ENCODE data around the gene AMOTL2.

GRCh38 chr3:134309987-134310700, 64.1 kb downstream of the AMOTL2 start:
- TF ChIP-seq, protein P1, sequence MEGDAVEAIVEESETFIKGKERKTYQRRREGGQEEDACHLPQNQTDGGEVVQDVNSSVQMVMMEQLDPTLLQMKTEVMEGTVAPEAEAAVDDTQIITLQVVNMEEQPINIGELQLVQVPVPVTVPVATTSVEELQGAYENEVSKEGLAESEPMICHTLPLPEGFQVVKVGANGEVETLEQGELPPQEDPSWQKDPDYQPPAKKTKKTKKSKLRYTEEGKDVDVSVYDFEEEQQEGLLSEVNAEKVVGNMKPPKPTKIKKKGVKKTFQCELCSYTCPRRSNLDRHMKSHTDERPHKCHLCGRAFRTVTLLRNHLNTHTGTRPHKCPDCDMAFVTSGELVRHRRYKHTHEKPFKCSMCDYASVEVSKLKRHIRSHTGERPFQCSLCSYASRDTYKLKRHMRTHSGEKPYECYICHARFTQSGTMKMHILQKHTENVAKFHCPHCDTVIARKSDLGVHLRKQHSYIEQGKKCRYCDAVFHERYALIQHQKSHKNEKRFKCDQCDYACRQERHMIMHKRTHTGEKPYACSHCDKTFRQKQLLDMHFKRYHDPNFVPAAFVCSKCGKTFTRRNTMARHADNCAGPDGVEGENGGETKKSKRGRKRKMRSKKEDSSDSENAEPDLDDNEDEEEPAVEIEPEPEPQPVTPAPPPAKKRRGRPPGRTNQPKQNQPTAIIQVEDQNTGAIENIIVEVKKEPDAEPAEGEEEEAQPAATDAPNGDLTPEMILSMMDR (conservative IDR thresholded peaks at IDR 0.05; ENCODE audit: low read depth in 2 of 2): no peak
- TF ChIP-seq POLR2AphosphoS5 (IDR thresholded peaks at IDR 0.05; ENCODE audit: low read depth) (no peak), EZH2phosphoT487 (IDR thresholded peaks at IDR 0.05; ENCODE audit: unreplicated experiment) (no peak), CREB1 (CRISPR knock-in tag; IDR thresholded peaks at IDR 0.05; ENCODE audit: low read depth) (no peak)
- TF ChIP-seq, protein P2, sequence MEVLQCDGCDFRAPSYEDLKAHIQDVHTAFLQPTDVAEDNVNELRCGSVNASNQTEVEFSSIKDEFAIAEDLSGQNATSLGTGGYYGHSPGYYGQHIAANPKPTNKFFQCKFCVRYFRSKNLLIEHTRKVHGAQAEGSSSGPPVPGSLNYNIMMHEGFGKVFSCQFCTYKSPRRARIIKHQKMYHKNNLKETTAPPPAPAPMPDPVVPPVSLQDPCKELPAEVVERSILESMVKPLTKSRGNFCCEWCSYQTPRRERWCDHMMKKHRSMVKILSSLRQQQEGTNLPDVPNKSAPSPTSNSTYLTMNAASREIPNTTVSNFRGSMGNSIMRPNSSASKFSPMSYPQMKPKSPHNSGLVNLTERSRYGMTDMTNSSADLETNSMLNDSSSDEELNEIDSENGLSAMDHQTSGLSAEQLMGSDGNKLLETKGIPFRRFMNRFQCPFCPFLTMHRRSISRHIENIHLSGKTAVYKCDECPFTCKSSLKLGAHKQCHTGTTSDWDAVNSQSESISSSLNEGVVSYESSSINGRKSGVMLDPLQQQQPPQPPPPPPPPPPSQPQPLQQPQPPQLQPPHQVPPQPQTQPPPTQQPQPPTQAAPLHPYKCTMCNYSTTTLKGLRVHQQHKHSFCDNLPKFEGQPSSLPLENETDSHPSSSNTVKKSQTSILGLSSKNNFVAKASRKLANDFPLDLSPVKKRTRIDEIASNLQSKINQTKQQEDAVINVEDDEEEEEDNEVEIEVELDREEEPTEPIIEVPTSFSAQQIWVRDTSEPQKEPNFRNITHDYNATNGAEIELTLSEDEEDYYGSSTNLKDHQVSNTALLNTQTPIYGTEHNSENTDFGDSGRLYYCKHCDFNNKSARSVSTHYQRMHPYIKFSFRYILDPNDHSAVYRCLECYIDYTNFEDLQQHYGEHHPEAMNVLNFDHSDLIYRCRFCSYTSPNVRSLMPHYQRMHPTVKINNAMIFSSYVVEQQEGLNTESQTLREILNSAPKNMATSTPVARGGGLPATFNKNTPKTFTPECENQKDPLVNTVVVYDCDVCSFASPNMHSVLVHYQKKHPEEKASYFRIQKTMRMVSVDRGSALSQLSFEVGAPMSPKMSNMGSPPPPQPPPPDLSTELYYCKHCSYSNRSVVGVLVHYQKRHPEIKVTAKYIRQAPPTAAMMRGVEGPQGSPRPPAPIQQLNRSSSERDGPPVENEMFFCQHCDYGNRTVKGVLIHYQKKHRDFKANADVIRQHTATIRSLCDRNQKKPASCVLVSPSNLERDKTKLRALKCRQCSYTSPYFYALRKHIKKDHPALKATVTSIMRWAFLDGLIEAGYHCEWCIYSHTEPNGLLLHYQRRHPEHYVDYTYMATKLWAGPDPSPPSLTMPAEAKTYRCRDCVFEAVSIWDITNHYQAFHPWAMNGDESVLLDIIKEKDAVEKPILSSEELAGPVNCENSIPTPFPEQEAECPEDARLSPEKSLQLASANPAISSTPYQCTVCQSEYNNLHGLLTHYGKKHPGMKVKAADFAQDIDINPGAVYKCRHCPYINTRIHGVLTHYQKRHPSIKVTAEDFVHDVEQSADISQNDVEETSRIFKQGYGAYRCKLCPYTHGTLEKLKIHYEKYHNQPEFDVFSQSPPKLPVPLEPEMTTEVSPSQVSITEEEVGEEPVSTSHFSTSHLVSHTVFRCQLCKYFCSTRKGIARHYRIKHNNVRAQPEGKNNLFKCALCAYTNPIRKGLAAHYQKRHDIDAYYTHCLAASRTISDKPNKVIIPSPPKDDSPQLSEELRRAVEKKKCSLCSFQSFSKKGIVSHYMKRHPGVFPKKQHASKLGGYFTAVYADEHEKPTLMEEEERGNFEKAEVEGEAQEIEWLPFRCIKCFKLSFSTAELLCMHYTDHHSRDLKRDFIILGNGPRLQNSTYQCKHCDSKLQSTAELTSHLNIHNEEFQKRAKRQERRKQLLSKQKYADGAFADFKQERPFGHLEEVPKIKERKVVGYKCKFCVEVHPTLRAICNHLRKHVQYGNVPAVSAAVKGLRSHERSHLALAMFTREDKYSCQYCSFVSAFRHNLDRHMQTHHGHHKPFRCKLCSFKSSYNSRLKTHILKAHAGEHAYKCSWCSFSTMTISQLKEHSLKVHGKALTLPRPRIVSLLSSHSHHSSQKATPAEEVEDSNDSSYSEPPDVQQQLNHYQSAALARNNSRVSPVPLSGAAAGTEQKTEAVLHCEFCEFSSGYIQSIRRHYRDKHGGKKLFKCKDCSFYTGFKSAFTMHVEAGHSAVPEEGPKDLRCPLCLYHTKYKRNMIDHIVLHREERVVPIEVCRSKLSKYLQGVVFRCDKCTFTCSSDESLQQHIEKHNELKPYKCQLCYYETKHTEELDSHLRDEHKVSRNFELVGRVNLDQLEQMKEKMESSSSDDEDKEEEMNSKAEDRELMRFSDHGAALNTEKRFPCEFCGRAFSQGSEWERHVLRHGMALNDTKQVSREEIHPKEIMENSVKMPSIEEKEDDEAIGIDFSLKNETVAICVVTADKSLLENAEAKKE (CRISPR knock-in tag; IDR thresholded peaks at IDR 0.05): no peak
- TF ChIP-seq, protein P3, sequence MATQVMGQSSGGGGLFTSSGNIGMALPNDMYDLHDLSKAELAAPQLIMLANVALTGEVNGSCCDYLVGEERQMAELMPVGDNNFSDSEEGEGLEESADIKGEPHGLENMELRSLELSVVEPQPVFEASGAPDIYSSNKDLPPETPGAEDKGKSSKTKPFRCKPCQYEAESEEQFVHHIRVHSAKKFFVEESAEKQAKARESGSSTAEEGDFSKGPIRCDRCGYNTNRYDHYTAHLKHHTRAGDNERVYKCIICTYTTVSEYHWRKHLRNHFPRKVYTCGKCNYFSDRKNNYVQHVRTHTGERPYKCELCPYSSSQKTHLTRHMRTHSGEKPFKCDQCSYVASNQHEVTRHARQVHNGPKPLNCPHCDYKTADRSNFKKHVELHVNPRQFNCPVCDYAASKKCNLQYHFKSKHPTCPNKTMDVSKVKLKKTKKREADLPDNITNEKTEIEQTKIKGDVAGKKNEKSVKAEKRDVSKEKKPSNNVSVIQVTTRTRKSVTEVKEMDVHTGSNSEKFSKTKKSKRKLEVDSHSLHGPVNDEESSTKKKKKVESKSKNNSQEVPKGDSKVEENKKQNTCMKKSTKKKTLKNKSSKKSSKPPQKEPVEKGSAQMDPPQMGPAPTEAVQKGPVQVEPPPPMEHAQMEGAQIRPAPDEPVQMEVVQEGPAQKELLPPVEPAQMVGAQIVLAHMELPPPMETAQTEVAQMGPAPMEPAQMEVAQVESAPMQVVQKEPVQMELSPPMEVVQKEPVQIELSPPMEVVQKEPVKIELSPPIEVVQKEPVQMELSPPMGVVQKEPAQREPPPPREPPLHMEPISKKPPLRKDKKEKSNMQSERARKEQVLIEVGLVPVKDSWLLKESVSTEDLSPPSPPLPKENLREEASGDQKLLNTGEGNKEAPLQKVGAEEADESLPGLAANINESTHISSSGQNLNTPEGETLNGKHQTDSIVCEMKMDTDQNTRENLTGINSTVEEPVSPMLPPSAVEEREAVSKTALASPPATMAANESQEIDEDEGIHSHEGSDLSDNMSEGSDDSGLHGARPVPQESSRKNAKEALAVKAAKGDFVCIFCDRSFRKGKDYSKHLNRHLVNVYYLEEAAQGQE (IDR thresholded peaks at IDR 0.05; ENCODE audit: unreplicated experiment): no peak
